ENCODE results near the gene PAOX.

PAOX gene

DNA sequence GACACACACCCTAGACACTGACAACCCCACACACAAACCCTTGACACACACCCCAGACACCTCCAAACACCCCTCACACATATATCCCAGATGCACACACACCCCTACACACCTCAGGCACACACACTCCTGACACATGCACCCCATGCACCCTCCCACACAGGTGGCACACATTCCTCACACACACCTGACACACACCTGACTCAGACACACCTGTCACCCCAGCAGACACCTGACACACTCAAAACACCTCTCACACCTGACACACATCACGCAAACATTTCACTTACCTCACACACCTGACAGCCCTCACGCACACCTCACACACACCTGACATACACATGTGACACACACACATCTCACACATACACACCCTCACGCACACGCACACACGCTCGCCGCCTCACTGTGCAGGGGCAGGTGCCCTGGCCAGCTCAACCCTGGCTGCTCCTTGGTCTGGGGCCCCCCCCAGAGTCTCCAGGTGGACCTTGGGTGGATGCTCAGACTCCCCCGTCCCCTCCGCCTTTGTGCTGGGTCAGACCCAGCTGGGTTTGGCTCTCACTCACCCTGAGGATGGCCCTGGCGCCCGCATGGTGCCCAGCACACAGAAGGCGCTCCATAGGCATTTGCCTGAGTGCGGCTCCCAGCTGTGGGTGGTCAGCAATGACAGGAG is 39.2 kb upstream of the PAOX start:
- H3K4me1 ChIP-seq (ENCODE audit: low read length) = no peaks in the 10 kb centered on the region
- H4K20me1 ChIP-seq (ENCODE audit: insufficient read depth, low read length) = no peaks in the 10 kb centered on the region
- H3K27me3 ChIP-seq (ENCODE audit: low read depth, low read length) = no peaks in the 10 kb centered on the region
- no peak overlapping the region for H2AFZ ChIP-seq (ENCODE audit: low read depth, low read length)
- no peaks in the 10 kb centered on the region for H3K36me3 ChIP-seq (replicated peaks; ENCODE audit: low read depth, low read length)
- no peak overlapping the region for H3K4me2 ChIP-seq (ENCODE audit: low read length)
- TF ChIP-seq EZH2phosphoT487 (IDR thresholded peaks at IDR 0.05; ENCODE audit: low read depth) = no peak
- TF ChIP-seq, protein P1, sequence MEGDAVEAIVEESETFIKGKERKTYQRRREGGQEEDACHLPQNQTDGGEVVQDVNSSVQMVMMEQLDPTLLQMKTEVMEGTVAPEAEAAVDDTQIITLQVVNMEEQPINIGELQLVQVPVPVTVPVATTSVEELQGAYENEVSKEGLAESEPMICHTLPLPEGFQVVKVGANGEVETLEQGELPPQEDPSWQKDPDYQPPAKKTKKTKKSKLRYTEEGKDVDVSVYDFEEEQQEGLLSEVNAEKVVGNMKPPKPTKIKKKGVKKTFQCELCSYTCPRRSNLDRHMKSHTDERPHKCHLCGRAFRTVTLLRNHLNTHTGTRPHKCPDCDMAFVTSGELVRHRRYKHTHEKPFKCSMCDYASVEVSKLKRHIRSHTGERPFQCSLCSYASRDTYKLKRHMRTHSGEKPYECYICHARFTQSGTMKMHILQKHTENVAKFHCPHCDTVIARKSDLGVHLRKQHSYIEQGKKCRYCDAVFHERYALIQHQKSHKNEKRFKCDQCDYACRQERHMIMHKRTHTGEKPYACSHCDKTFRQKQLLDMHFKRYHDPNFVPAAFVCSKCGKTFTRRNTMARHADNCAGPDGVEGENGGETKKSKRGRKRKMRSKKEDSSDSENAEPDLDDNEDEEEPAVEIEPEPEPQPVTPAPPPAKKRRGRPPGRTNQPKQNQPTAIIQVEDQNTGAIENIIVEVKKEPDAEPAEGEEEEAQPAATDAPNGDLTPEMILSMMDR (IDR thresholded peaks at IDR 0.05; ENCODE audit: low read depth, low read length) = no peak
- no peaks in the 10 kb centered on the region for H3K79me2 ChIP-seq (ENCODE audit: low read length)
- H3K27ac ChIP-seq (ENCODE audit: low read length) = no peak overlapping the region
- H3K9ac ChIP-seq (ENCODE audit: low read length) = no peak overlapping the region
- H3K4me3 ChIP-seq (ENCODE audit: low read length) = no peak overlapping the region
- no peaks in the 10 kb centered on the region for H3K9me3 ChIP-seq (ENCODE audit: insufficient read depth, low read length)

DNA sequence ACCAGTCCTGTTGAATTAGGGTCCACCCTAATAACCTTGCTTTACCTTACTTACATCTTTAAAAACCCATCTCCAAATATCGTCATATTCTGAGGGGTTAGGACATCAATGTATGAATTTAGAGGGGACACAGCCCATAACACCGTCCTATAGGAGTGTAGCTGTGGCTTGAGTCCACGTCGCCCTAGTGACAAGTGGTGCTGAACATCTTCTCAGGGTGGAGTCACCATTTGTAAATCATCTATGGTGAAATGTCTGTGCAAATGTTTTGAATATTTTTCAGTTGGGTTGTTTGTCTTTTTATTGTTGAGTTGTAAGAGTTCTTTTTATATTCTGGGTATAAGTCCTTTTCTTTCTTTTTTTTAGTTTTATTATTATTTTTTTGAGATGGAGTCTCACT is 37.1 kb upstream of the PAOX start:
- H3K4me2 ChIP-seq (ENCODE audit: low read length) = no peak overlapping the region
- H2AFZ ChIP-seq (ENCODE audit: low read depth, low read length) = no peak overlapping the region
- H3K9me3 ChIP-seq (ENCODE audit: insufficient read depth, low read length) = no peaks in the 10 kb centered on the region
- H3K27me3 ChIP-seq (ENCODE audit: low read depth, low read length) = no peaks in the 10 kb centered on the region
- TF ChIP-seq, protein P1 (IDR thresholded peaks at IDR 0.05; ENCODE audit: low read depth, low read length) = no peak
- no peak for TF ChIP-seq EZH2phosphoT487 (IDR thresholded peaks at IDR 0.05; ENCODE audit: low read depth)
- no peak overlapping the region for H3K4me3 ChIP-seq (ENCODE audit: low read length)
- H3K79me2 ChIP-seq (ENCODE audit: low read length) = no peaks in the 10 kb centered on the region
- no peaks in the 10 kb centered on the region for H4K20me1 ChIP-seq (ENCODE audit: insufficient read depth, low read length)
- no peak overlapping the region for H3K9ac ChIP-seq (ENCODE audit: low read length)
- H3K4me1 ChIP-seq (ENCODE audit: low read length) = no peaks in the 10 kb centered on the region
- H3K36me3 ChIP-seq (replicated peaks; ENCODE audit: low read depth, low read length) = no peaks in the 10 kb centered on the region
- no peak overlapping the region for H3K27ac ChIP-seq (ENCODE audit: low read length)

DNA sequence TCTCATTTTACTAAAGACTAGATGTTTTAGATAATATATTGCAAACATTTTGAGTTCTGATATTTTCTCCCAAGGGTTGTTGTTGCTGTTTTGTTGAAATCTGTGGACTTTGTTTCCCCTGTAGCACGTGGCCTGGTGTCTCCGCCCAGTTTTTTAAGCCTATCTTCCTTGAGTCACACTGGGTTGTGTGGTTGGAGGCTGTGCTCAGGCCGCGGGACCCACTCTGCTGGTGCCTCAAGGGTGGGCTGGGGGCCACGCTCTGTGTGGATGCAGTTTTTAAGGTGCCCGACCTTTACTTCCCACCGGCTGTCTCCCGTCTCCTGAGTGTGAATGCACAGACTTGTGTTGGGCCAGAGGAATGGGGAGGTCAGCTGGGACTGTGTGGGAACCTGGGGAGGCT is 36.1 kb upstream of the PAOX start:
- TF ChIP-seq EZH2phosphoT487 (IDR thresholded peaks at IDR 0.05; ENCODE audit: low read depth) = no peak
- TF ChIP-seq, protein P1 (IDR thresholded peaks at IDR 0.05; ENCODE audit: low read depth, low read length) = no peak
- Histone ChIP-seq H2AFZ (ENCODE audit: low read depth, low read length) (no peak overlapping the region), H3K9me3 (ENCODE audit: insufficient read depth, low read length) (no peaks in the 10 kb centered on the region), H3K4me3 (ENCODE audit: low read length) (no peak overlapping the region), H4K20me1 (ENCODE audit: insufficient read depth, low read length) (no peaks in the 10 kb centered on the region), H3K36me3 (replicated peaks; ENCODE audit: low read depth, low read length) (no peaks in the 10 kb centered on the region), H3K27ac (ENCODE audit: low read length) (no peak overlapping the region), H3K4me2 (ENCODE audit: low read length) (no peak overlapping the region), H3K9ac (ENCODE audit: low read length) (no peak overlapping the region), H3K4me1 (ENCODE audit: low read length) (no peaks in the 10 kb centered on the region), H3K27me3 (ENCODE audit: low read depth, low read length) (no peaks in the 10 kb centered on the region), H3K79me2 (ENCODE audit: low read length) (no peaks in the 10 kb centered on the region)

DNA sequence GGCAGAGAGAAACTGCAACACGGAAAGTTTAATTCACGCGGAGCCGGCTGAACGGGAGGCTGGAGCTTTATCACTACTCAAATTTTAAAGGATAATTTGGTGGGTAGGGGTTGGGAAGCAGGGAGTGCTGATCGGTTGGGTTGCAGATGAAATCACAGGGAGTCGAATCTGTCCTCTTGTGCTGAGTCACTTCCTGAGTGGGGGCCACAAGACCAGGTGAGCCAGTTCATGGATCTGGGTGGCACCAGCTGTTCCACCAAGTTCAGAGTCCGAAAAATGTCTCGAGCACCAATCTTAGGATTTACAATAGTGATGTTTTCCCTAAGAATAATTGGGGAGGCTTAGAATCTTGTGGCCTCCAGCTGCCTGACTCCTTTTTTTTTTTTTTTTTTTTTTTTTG is 35.5 kb upstream of the PAOX start:
- no peaks in the 10 kb centered on the region for H4K20me1 ChIP-seq (ENCODE audit: insufficient read depth, low read length)
- no peak overlapping the region for H3K27ac ChIP-seq (ENCODE audit: low read length)
- no peak overlapping the region for H3K4me2 ChIP-seq (ENCODE audit: low read length)
- H3K27me3 ChIP-seq (ENCODE audit: low read depth, low read length) = no peaks in the 10 kb centered on the region
- H3K9ac ChIP-seq (ENCODE audit: low read length) = no peak overlapping the region
- H3K4me3 ChIP-seq (ENCODE audit: low read length) = no peak overlapping the region
- no peak overlapping the region for H2AFZ ChIP-seq (ENCODE audit: low read depth, low read length)
- TF ChIP-seq, protein P1 (IDR thresholded peaks at IDR 0.05; ENCODE audit: low read depth, low read length) = no peak
- no peak for TF ChIP-seq EZH2phosphoT487 (IDR thresholded peaks at IDR 0.05; ENCODE audit: low read depth)
- no peaks in the 10 kb centered on the region for H3K4me1 ChIP-seq (ENCODE audit: low read length)
- no peaks in the 10 kb centered on the region for H3K9me3 ChIP-seq (ENCODE audit: insufficient read depth, low read length)
- H3K79me2 ChIP-seq (ENCODE audit: low read length) = no peaks in the 10 kb centered on the region
- H3K36me3 ChIP-seq (replicated peaks; ENCODE audit: low read depth, low read length) = no peaks in the 10 kb centered on the region

Measured in OCI-LY3 (cell line).